ENCODE measurements around the gene PRDM5.

PRDM5 gene

GRCh38 chr4:120855307-120856001, 67.1 kb downstream of the PRDM5 start:
- DNase-seq: no peak
- H3K27ac Mint-ChIP-seq: no peak overlapping the region
- H3K36me3 Mint-ChIP-seq (ENCODE audit: low read depth): peaks cover 26% of the 10 kb centered on the region

GRCh38 chr4:120853161-120853935, 69.2 kb downstream of the PRDM5 start:
- H3K36me3 Mint-ChIP-seq (ENCODE audit: low read depth): peaks cover 28% of the 10 kb centered on the region
- H3K4me1 Mint-ChIP-seq: no peaks in the 10 kb centered on the region
- no peaks in the 10 kb centered on the region for H3K9me3 Mint-ChIP-seq

More at GRCh38 chr4:120855307-120856001, 67.1 kb downstream of the PRDM5 start:
- H3K9me3 Mint-ChIP-seq: no peaks in the 10 kb centered on the region
- no peaks in the 10 kb centered on the region for H3K27me3 Mint-ChIP-seq (ENCODE audit: low read depth, poor library complexity)
- H3K4me1 Mint-ChIP-seq: no peaks in the 10 kb centered on the region
- no peak overlapping the region for H3K4me3 Mint-ChIP-seq
- no peak for TF ChIP-seq CTCF (IDR thresholded peaks at IDR 0.05)

GRCh38 chr4:120850018-120850599, 72.4 kb downstream of the PRDM5 start:
- no peak for DNase-seq
- Mint-ChIP-seq H3K4me3 (no peak overlapping the region), H3K9me3 (no peaks in the 10 kb centered on the region), H3K36me3 (ENCODE audit: low read depth) (peaks cover 44% of the 10 kb centered on the region), H3K27ac (no peak overlapping the region), H3K27me3 (ENCODE audit: low read depth, poor library complexity) (no peaks in the 10 kb centered on the region), H3K4me1 (no peaks in the 10 kb centered on the region)
- no peak for TF ChIP-seq CTCF (IDR thresholded peaks at IDR 0.05)

More at GRCh38 chr4:120853161-120853935, 69.2 kb downstream of the PRDM5 start:
- Mint-ChIP-seq H3K27ac (no peak overlapping the region), H3K27me3 (ENCODE audit: low read depth, poor library complexity) (no peaks in the 10 kb centered on the region), H3K4me3 (no peak overlapping the region)
- no peak for TF ChIP-seq CTCF (IDR thresholded peaks at IDR 0.05)
- DNase-seq: no peak

- H3K36me3 Mint-ChIP-seq (ENCODE audit: low read depth): peaks cover 33% of the 10 kb centered on the region
- H3K9me3 Mint-ChIP-seq: no peaks in the 10 kb centered on the region
- DNase-seq: no peak
- no peaks in the 10 kb centered on the region for H3K4me1 Mint-ChIP-seq
- H3K27ac Mint-ChIP-seq: no peak overlapping the region
- no peak for TF ChIP-seq CTCF (IDR thresholded peaks at IDR 0.05)
- no peak overlapping the region for H3K4me3 Mint-ChIP-seq
- peaks cover 2% of the 10 kb centered on the region for H3K27me3 Mint-ChIP-seq (ENCODE audit: low read depth, poor library complexity)
These were observed 75.4 kb downstream of the PRDM5 start for GRCh38 chr4:120847019-120847582.

- Mint-ChIP-seq H3K4me1 (no peaks in the 10 kb centered on the region), H3K9me3 (no peaks in the 10 kb centered on the region), H3K36me3 (ENCODE audit: low read depth) (peaks cover 16% of the 10 kb centered on the region), H3K4me3 (no peak overlapping the region), H3K27me3 (ENCODE audit: low read depth, poor library complexity) (peaks cover 2% of the 10 kb centered on the region), H3K27ac (no peak overlapping the region)
- no peak for DNase-seq
- TF ChIP-seq CTCF (IDR thresholded peaks at IDR 0.05): no peak
These were observed 78.0 kb downstream of the PRDM5 start for GRCh38 chr4:120844528-120844921.

Measured in nephron progenitor cell (in vitro differentiated cells).